Esophagus muscularis mucosa (tissue), 4 donors: ENCODE data around the gene MS4A13. TPM values are rescaled to one million over a fixed set of nuclear protein-coding genes. Genes with fewer than 3 reads are reported as not detected.

Source experiments
- DNase-seq: peaks from one replicate; pipeline ENCODE4 v3.0.0-alpha.2; 2017; ENCODE audit errors: extremely low spot score
- H3K27ac ChIP-seq, 4 donors: fragments of 200-600 bp; sonication (generic); replicated peaks in 1 of 4; 1 replicate in 3 of 4; 2 replicates in 1 of 4; pipeline ENCODE4 v1.5.1; 2016 to 2019; ENCODE audit warnings: mild to moderate bottlenecking in 1 of 4
- H3K27me3 ChIP-seq, 4 donors: fragments of 200-600 bp; sonication (generic); one replicate each; pipeline versions ENCODE4 v1.5.1 to v1.6.0; 2016 to 2019
- H3K36me3 ChIP-seq, 4 donors: fragments of 200-600 bp; sonication (generic); one replicate each; pipeline ENCODE4 v1.5.1; 2016 to 2019
- H3K4me1 ChIP-seq, 4 donors: fragments of 200-600 bp; sonication (generic); one replicate each; pipeline ENCODE4 v1.5.1; 2016 to 2019
- H3K4me3 ChIP-seq, 4 donors: fragments of 200-600 bp; sonication (generic); 1 replicate in 2 of 4; 2 replicates in 2 of 4; pipeline ENCODE4 v1.5.1; 2016 to 2019; ENCODE audit warnings: mild to moderate bottlenecking in 4 of 4, moderate library complexity in 1 of 4
- H3K9me3 ChIP-seq, 4 donors: fragments of 200-600 bp; sonication (generic); 1 replicate in 3 of 4; 2 replicates in 1 of 4; pipeline ENCODE4 v1.5.1; 2016 to 2019
- EP300 ChIP-seq: sonication (generic); formaldehyde crosslinking; IDR thresholded peaks from one replicate; pipeline ENCODE4 v1.6.1; 2017; ENCODE audit warnings: antibody characterized with exemption
- POLR2A ChIP-seq: fragments of 450-650 bp; IDR thresholded peaks from one replicate; pipeline ENCODE4 v1.6.1; 2017; ENCODE audit warnings: antibody characterized with exemption, moderate library complexity, mild to moderate bottlenecking, low read depth
- POLR2AphosphoS5 ChIP-seq, 2 donors: sonication (generic); formaldehyde crosslinking; IDR thresholded peaks; one replicate each; pipeline ENCODE4 v1.6.1; 2017; ENCODE audit warnings: antibody characterized with exemption in 2 of 2
- WGBS: methylation state at CpG from one replicate; pipeline ENCODE4 v1.1.5; 2018; 5-methylcytosine and 5-hydroxymethylcytosine counted together
- intact Hi-C: fragments of 100-400 bp; cut with DNase I; formaldehyde crosslinking; loops from one replicate; pipeline ENCODE4 v1.15.1; 2023
- total RNA-seq, 4 donors: library from RNA; depleted of rRNA; stranded (reverse); fragments of >200 nt; gene quantifications; one replicate each; pipeline versions ENCODE4 v1.1.0 to v1.2.1, GENCODE V29; 2016
- TF ChIP-seq, protein P1 (sequence below), 3 experiments: fragments of 200-600 bp in 2 of 3; fragments of 450-650 bp in 1 of 3; sonication (generic) in 2 of 3; IDR thresholded peaks; one replicate each; pipeline ENCODE4 v1.5.1; 2017 to 2019; ENCODE audit warnings: antibody characterized with exemption in 3 of 3, mild to moderate bottlenecking in 2 of 3, moderate library complexity in 1 of 3

The MS4A13 gene
- total RNA-seq, 4 donors from 2014 or later = not detected

DNA sequence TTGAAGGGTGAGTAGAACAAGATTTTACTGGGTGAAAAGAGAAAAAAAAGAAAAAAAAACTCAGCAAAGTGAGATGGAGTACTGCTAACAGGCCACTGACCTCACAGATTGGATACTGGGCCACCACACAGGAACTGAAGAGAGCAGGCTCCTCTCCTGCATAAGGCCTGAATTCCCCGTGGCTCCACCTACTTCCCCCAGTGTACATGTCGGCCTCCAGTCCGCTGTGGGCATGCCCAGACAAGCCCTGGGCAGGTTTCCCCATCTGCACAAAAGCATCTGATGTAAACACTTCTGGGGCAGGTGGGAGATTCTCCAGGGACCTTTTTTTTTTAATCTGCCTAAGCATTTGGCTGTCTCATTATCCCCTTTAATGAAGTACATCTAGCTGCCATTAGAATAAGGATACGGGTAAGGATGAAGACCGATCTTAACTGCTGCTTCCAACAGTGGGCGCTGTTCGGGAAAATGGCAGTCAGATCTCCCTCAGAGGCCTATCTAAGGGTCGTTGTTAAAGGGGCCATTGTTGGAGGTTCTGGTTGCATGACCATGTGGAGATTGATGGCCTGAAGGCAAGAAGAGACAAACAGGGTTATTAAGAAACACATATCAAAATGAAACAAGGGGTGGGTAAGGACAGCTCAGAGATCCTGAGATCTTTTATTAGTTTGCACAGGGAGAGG lies 48.5 kb downstream of the MS4A13 start:
- DNase-seq = no peak

GRCh38 chr11:60566776-60567175 lies 51.6 kb downstream of the MS4A13 start:
- H3K4me1 ChIP-seq = no peaks in the 10 kb centered on the region
- no peak overlapping the region for H3K4me3 ChIP-seq
- DNase-seq = no peak
- no peaks in the 10 kb centered on the region for H3K27me3 ChIP-seq
- TF ChIP-seq, protein P1, sequence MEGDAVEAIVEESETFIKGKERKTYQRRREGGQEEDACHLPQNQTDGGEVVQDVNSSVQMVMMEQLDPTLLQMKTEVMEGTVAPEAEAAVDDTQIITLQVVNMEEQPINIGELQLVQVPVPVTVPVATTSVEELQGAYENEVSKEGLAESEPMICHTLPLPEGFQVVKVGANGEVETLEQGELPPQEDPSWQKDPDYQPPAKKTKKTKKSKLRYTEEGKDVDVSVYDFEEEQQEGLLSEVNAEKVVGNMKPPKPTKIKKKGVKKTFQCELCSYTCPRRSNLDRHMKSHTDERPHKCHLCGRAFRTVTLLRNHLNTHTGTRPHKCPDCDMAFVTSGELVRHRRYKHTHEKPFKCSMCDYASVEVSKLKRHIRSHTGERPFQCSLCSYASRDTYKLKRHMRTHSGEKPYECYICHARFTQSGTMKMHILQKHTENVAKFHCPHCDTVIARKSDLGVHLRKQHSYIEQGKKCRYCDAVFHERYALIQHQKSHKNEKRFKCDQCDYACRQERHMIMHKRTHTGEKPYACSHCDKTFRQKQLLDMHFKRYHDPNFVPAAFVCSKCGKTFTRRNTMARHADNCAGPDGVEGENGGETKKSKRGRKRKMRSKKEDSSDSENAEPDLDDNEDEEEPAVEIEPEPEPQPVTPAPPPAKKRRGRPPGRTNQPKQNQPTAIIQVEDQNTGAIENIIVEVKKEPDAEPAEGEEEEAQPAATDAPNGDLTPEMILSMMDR (IDR thresholded peaks at IDR 0.05) = no peak
- TF ChIP-seq POLR2A (no peak), POLR2AphosphoS5 (IDR thresholded peaks at IDR 0.05) (no peak), EP300 (no peak)
- peaks cover 0 to 8% (median 8%) of the 10 kb centered on the region in 4 donors for H3K9me3 ChIP-seq
- H3K36me3 ChIP-seq = no peaks in the 10 kb centered on the region
- 85% methylated on average over 4 of the region's 5 CpGs for WGBS
- intact Hi-C loops = no loop called here
- no peak overlapping the region for H3K27ac ChIP-seq

More for the DNA sequence above, 48.5 kb downstream of the MS4A13 start:
- no peak for TF ChIP-seq POLR2AphosphoS5 (IDR thresholded peaks at IDR 0.05)
- no peak for TF ChIP-seq POLR2A
- TF ChIP-seq, protein P1 (IDR thresholded peaks at IDR 0.05) = no peak
- no peak for TF ChIP-seq EP300
- H3K4me1 ChIP-seq = no peaks in the 10 kb centered on the region
- peaks cover 0 to 30% (median 18%) of the 10 kb centered on the region in 4 donors for H3K9me3 ChIP-seq
- intact Hi-C loops = no loop called here
- no peaks in the 10 kb centered on the region for H3K36me3 ChIP-seq
- H3K27ac ChIP-seq = no peak overlapping the region
- 69% methylated on average over 8 of the region's 8 CpGs for WGBS
- no peaks in the 10 kb centered on the region for H3K27me3 ChIP-seq
- no peak overlapping the region for H3K4me3 ChIP-seq

GRCh38 chr11:60570970-60571369 lies 55.8 kb downstream of the MS4A13 start:
- no peaks in the 10 kb centered on the region for H3K9me3 ChIP-seq
- TF ChIP-seq POLR2AphosphoS5 (IDR thresholded peaks at IDR 0.05) (no peak), POLR2A (no peak), EP300 (no peak)
- TF ChIP-seq, protein P1 (IDR thresholded peaks at IDR 0.05) = no peak
- H3K4me1 ChIP-seq = no peaks in the 10 kb centered on the region
- no peak overlapping the region for H3K4me3 ChIP-seq
- WGBS = 66% methylated on average over 1 of the region's 1 CpG
- H3K27ac ChIP-seq = no peak overlapping the region
- no peaks in the 10 kb centered on the region for H3K27me3 ChIP-seq
- DNase-seq = no peak
- intact Hi-C loops = no loop called here
- H3K36me3 ChIP-seq = no peaks in the 10 kb centered on the region

DNA sequence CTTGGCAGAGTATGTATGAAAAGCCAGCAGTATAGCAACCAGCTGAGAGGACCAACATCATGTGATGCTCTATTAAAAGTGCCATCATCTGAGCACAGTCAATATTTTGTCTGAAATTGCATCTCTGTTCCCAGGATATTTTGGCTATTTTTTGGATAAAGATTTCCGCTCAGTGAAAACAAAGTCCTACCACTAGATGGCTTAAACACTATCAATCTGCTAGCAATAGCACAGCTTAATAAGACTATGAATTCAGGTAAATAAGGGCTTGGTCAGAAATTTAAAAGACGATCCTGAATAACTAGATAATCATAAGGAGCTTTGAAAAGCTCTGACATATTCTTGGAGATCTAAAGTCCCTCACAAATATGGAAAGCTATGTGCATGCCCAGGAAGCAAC lies 74.4 kb downstream of the MS4A13 start:
- intact Hi-C loops = no loop called here
- 66% methylated on average over 2 of the region's 2 CpGs for WGBS
- no peak for TF ChIP-seq POLR2AphosphoS5 (IDR thresholded peaks at IDR 0.05)
- TF ChIP-seq, protein P1 (IDR thresholded peaks at IDR 0.05) = no peak
- no peak for TF ChIP-seq POLR2A
- no peak for TF ChIP-seq EP300
- H3K9me3 ChIP-seq = peaks cover 0 to 17% (median 6%) of the 10 kb centered on the region in 4 donors
- H3K27me3 ChIP-seq = no peaks in the 10 kb centered on the region
- H3K36me3 ChIP-seq = no peaks in the 10 kb centered on the region
- H3K4me3 ChIP-seq = no peak overlapping the region
- no peak for DNase-seq
- H3K4me1 ChIP-seq = no peaks in the 10 kb centered on the region
- no peak overlapping the region for H3K27ac ChIP-seq

Other genes with a start within 250 kb of the MS4A13 start
- 10 to 100 TPM; 12.3 to 64.6 (median 19.3) TPM for gene MS4A4A, start 234.7 kb upstream of the MS4A13 start, total RNA-seq
- not detected for gene MS4A6E, start 188.1 kb upstream of the MS4A13 start, total RNA-seq
- gene MS4A7, start 136.9 kb upstream of the MS4A13 start, total RNA-seq = 10 to 100 TPM; 20.3 to 30.7 (median 25.6) TPM
- gene MS4A14, start 118.9 kb upstream of the MS4A13 start, total RNA-seq = 1 to 10 TPM; 1.6 to 3.7 (median 2.2) TPM
- gene MS4A5, start 85.8 kb upstream of the MS4A13 start, total RNA-seq = not detected
- under 1 TPM in 3 of 4 donors, not detected in 1; 0.13 to 0.99 (median 0.23) TPM for gene MS4A1, start 59.5 kb upstream of the MS4A13 start, total RNA-seq
- gene MS4A12, start 22.6 kb upstream of the MS4A13 start, total RNA-seq = 1 to 10 TPM in 1 of 4 donors, not detected in 3; 1.8 TPM
- not detected for gene MS4A8, start 184.2 kb downstream of the MS4A13 start, total RNA-seq
- not detected for gene MS4A18, start 209.3 kb downstream of the MS4A13 start, total RNA-seq
- under 1 TPM in 2 of 4 donors, not detected in 2; 0.40 to 0.52 TPM for gene MS4A15, start 241.5 kb downstream of the MS4A13 start, total RNA-seq